ENCODE measurements around the gene CCN5. TPM values are rescaled to one million over a fixed set of nuclear protein-coding genes. Genes with fewer than 3 reads are reported as not detected.

Gene CCN5
- total and polyA plus RNA-seq, 7 donors: 1.0 to 48.7 (median 15.0) TPM

DNA sequence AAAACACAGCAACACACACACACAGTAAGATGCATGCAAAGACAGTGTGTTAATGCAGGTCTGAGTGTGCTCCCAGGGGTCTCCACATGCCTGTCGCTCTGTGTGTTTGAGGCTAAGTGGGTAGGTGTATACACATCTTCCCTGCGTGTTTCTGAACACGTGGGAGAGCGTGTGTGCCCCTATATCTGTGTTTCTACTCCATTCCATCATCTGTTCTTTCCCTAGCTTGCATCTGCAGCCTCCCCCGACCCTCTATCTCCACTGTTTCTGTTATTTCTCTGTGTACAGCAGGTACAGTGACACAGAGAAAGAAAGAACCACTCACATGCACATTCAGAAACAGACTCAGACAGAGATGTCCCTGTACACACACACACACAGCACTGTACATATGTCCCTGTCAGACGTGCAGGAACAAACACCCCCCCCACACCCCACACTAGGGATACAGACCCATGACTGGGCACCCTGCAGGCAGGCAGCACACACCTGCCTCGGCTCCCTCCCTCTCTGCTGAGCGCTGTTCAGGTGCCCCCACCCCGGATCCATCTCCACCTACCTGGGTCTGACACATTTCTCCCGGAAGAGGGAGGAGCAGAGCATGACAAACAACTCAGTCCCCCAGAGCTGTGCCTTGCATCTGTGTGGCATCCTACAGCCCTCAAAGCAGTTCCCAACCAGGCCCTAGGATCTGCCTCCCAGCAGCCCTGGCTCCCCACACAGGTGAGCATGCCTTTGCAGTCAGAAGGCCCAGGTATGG, 58.1 kb downstream of the CCN5 start:
- TF ChIP-seq, protein P1, sequence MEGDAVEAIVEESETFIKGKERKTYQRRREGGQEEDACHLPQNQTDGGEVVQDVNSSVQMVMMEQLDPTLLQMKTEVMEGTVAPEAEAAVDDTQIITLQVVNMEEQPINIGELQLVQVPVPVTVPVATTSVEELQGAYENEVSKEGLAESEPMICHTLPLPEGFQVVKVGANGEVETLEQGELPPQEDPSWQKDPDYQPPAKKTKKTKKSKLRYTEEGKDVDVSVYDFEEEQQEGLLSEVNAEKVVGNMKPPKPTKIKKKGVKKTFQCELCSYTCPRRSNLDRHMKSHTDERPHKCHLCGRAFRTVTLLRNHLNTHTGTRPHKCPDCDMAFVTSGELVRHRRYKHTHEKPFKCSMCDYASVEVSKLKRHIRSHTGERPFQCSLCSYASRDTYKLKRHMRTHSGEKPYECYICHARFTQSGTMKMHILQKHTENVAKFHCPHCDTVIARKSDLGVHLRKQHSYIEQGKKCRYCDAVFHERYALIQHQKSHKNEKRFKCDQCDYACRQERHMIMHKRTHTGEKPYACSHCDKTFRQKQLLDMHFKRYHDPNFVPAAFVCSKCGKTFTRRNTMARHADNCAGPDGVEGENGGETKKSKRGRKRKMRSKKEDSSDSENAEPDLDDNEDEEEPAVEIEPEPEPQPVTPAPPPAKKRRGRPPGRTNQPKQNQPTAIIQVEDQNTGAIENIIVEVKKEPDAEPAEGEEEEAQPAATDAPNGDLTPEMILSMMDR (IDR thresholded peaks at IDR 0.05): no peak
- TF ChIP-seq EP300 (IDR thresholded peaks at IDR 0.05) (no peak), POLR2A (IDR thresholded peaks at IDR 0.05) (no peak), POLR2AphosphoS5 (IDR thresholded peaks at IDR 0.05) (no peak)

DNA sequence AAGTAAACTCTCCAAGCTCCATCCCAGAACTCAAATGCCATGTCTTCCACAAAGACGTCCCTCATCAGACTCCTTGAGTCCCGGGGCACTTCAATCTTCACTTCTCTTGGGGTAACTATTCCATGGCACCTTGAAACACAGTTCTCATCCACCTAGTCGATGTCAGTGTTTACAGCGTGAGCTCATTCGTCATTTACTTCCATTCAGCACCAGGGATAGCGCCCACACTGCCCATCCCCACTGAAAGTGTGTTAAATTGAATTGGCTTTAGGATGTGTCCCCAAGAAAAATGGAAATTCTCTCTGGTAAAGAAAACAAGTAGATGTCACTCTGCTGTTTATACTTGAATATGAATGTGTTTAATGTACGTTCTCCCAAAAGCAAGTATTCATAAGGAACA, 61.8 kb downstream of the CCN5 start:
- TF ChIP-seq POLR2AphosphoS5 (IDR thresholded peaks at IDR 0.05) (no peak), POLR2A (IDR thresholded peaks at IDR 0.05) (no peak), EP300 (IDR thresholded peaks at IDR 0.05) (no peak)
- TF ChIP-seq, protein P1 (IDR thresholded peaks at IDR 0.05): no peak
- Histone ChIP-seq H3K36me3 (no peaks in the 10 kb centered on the region), H3K27me3 (peaks cover 0 to 21% (median 0%) of the 10 kb centered on the region in 3 donors), H3K9me3 (no peaks in the 10 kb centered on the region), H3K4me3 (no peak overlapping the region), H3K4me1 (no peaks in the 10 kb centered on the region), H3K27ac (no peak overlapping the region)
- intact Hi-C loops (cut with DNase I): no loop called here
- 24 to 25% methylated on average over 7 of the region's 7 CpGs for WGBS, 2 donors
- no peak for DNase-seq

More for the DNA sequence above, 58.1 kb downstream of the CCN5 start:
- no peaks in the 10 kb centered on the region for H3K9me3 ChIP-seq
- H3K36me3 ChIP-seq: no peaks in the 10 kb centered on the region
- 62 to 71% methylated on average over 10 of the region's 10 CpGs for WGBS, 2 donors
- peaks cover 0 to 38% (median 0%) of the 10 kb centered on the region in 3 donors for H3K27me3 ChIP-seq
- H3K4me3 ChIP-seq: no peak overlapping the region
- no peaks in the 10 kb centered on the region for H3K4me1 ChIP-seq
- no peak overlapping the region for H3K27ac ChIP-seq
- intact Hi-C loops (cut with DNase I): no loop called here
- no peak for DNase-seq

Other genes starting within 250 kb of the CCN5 start
- 1 to 10 TPM; 7.2 to 10.0 (median 8.3) TPM for gene TTPAL, start 239.5 kb upstream of the CCN5 start, total RNA-seq
- 1 to 10 TPM; 3.0 to 6.4 (median 3.0) TPM for gene TTPAL, start 239.5 kb upstream of the CCN5 start, polyA plus RNA-seq
- gene SERINC3, start 193.3 kb upstream of the CCN5 start, total RNA-seq: 100 to 1,000 TPM in 1 of 4 donors, 10 to 100 TPM in 3; 75.9 to 112 (median 88.8) TPM
- 10 to 100 TPM; 11.1 to 58.2 (median 21.0) TPM for gene SERINC3, start 193.3 kb upstream of the CCN5 start, polyA plus RNA-seq
- 100 to 1,000 TPM; 348 to 511 (median 395) TPM for gene PKIG, start 132.8 kb upstream of the CCN5 start, total RNA-seq
- 10 to 100 TPM; 43.9 to 78.4 (median 75.7) TPM for gene PKIG, start 132.8 kb upstream of the CCN5 start, polyA plus RNA-seq
- 10 to 100 TPM in 3 of 4 donors, 1 to 10 TPM in 1; 4.3 to 17.1 (median 11.7) TPM for gene ADA, start 63.7 kb upstream of the CCN5 start, total RNA-seq
- 10 to 100 TPM in 1 of 3 donors, 1 to 10 TPM in 2; 2.5 to 13.8 (median 4.8) TPM for gene ADA, start 63.7 kb upstream of the CCN5 start, polyA plus RNA-seq
- 1 to 10 TPM in 2 of 4 donors, under 1 TPM in 2; 0.55 to 2.1 (median 1.0) TPM for gene KCNK15, start 30.5 kb downstream of the CCN5 start, total RNA-seq
- under 1 TPM in 2 of 3 donors, not detected in 1; 0.28 to 0.60 TPM for gene KCNK15, start 30.5 kb downstream of the CCN5 start, polyA plus RNA-seq
- gene RIMS4, start 95.2 kb downstream of the CCN5 start, total RNA-seq: 1 to 10 TPM in 1 of 4 donors, under 1 TPM in 3; 0.14 to 2.1 (median 0.61) TPM
- gene RIMS4, start 95.2 kb downstream of the CCN5 start, polyA plus RNA-seq: 1 to 10 TPM in 1 of 3 donors, under 1 TPM in 2; 0.23 to 1.2 (median 0.36) TPM
- gene YWHAB, start 170.3 kb downstream of the CCN5 start, total RNA-seq: 100 to 1,000 TPM in 1 of 4 donors, 10 to 100 TPM in 3; 80.3 to 110 (median 89.8) TPM
- 100 to 1,000 TPM; 155 to 214 (median 180) TPM for gene YWHAB, start 170.3 kb downstream of the CCN5 start, polyA plus RNA-seq
- 10 to 100 TPM in 1 of 4 donors, 1 to 10 TPM in 3; 1.1 to 18.3 (median 6.4) TPM for gene PABPC1L, start 194.7 kb downstream of the CCN5 start, total RNA-seq
- 10 to 100 TPM in 1 of 3 donors, 1 to 10 TPM in 2; 1.8 to 22.9 (median 4.4) TPM for gene PABPC1L, start 194.7 kb downstream of the CCN5 start, polyA plus RNA-seq
- gene TOMM34, start 245.0 kb downstream of the CCN5 start, total RNA-seq: 1 to 10 TPM; 7.2 to 9.2 (median 8.3) TPM
- gene TOMM34, start 245.0 kb downstream of the CCN5 start, polyA plus RNA-seq: 10 to 100 TPM; 10.6 to 27.3 (median 15.6) TPM